GM13976 (cell line): ENCODE results near the gene RAB15.

Source experiments
- DNase-seq: peaks from one replicate; pipeline ENCODE4 v3.0.0; 2012; ENCODE audit warnings: low spot score
- in situ Hi-C: fragments of 300-500 bp; cut with MboI; formaldehyde crosslinking; loops from one replicate; pipeline ENCODE4 v1.12.0; 2022; ENCODE audit warnings: low sequenced_read_pairs, mixed read lengths, inconsistent platforms; ENCODE audit not compliant: unreplicated experiment
- TF ChIP-seq, protein P1 (sequence below): IDR thresholded peaks from 2 replicates; pipeline ENCODE4 v1.5.1; 2012; ENCODE audit warnings: borderline replicate concordance, mild to moderate bottlenecking; ENCODE audit not compliant: insufficient read depth; ENCODE audit errors: extremely low read depth, missing control alignments, control extremely low read depth

Gene RAB15

DNA sequence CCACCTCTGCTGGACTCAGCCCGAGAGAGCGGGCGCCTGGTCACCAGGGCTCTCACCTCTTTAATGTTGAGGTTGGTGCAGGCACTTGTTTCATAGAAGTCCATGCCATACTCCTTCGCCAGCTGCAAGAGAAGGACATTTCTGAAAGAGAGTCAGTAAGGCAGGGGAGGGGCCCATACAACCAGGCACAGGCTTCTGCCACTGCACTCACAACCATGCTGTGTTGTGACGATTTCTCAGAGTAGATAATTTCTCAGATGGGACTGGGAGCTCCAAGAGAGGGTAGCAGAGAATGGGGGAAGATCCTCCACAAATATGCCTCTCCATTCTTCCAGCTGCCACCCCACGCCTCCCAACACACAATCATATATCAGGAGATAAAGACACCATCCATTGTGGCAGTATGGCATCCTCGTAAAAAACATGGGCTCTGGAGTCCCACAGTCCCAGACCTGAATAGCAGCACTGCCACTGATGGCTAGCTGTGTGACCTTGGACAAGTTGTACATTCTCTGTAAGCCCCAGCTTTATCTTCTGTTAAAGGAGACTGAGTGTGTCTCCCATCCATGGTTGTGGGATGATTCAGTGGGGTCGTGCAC, 23.4 kb downstream of the RAB15 start:
- TF ChIP-seq, protein P1, sequence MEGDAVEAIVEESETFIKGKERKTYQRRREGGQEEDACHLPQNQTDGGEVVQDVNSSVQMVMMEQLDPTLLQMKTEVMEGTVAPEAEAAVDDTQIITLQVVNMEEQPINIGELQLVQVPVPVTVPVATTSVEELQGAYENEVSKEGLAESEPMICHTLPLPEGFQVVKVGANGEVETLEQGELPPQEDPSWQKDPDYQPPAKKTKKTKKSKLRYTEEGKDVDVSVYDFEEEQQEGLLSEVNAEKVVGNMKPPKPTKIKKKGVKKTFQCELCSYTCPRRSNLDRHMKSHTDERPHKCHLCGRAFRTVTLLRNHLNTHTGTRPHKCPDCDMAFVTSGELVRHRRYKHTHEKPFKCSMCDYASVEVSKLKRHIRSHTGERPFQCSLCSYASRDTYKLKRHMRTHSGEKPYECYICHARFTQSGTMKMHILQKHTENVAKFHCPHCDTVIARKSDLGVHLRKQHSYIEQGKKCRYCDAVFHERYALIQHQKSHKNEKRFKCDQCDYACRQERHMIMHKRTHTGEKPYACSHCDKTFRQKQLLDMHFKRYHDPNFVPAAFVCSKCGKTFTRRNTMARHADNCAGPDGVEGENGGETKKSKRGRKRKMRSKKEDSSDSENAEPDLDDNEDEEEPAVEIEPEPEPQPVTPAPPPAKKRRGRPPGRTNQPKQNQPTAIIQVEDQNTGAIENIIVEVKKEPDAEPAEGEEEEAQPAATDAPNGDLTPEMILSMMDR, result no peak
- in situ Hi-C loops, result no loop called here
- no peak for DNase-seq

DNA sequence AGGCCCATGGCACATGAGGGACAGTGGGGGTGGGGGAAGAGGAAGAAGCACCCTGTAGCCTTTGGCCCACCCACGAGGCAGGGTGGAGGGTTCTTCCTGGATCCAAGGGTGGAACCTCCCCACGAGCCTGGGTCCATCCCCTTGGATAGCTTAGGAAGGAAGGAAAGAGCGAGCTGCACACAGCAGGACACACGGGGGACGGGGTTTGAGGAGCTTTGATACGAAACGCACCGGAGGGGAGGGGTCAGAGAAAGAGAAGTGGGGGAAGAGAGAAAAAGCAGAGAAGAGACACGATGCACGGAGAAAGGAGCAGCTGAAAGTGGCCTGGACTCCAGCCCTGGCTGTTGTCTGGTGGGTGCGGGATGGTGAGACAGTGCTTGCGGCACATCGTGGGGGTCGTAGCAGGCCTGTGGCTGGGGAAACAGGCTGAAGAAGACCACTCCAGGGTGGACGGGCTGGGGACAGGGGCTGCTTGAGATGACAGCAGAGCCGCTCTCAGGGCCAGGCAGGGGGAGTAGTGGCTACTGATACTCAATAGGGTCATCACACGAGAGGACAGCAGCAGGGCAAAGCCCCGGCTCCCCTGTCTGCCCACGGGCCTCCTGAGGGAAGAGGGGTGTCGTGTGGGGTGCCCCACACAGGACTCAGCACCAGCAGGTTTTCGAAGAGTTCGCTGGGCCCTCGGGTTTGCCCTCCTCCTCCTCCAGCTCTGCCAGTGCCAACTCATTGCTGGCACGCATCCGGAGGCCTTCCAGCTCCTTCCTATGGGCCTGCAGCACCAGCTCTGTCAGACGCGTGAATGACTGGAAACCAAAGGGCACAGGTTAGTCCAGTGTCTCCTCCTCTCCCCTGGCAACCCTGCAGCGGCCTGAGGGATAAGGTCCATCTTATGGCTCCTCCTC, 24.2 kb downstream of the RAB15 start:
- TF ChIP-seq, protein P1, result no peak
- in situ Hi-C loops, result no loop called here
- DNase-seq, result no peak

DNA sequence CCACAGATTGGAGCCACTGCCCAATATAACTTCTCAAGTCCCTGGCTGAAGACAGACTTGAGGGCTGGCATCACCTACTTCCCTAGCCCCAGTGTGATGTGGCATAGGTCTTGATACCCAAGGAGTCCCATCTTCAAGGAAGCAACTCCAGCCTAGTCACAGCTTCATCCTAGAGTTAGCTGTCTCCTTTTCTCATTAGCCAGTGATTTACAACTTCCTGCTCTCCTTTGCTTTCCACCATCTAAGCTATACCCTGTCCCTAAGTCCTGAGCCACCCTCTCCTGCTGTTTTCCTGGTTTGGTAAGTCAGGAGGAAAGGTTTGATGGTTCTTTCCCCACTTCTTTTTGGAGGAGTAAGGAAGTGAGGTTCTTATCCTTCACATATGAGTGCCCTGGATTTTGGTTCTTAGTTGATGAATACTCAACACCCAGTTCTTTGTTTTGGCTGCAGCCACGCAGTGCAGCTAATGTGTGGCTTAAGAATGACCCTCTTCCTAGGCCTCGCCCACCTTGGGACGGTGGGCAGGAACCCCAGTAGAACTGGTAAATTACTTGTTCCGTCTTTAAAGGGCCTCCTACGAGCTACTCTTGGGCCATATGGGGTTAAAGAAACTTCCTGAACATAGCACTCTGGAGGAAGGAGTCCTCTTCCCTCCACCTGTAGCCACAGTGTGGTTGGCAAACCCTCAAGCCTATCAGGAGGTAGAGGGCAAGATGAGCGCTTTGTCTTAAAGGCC, 25.7 kb downstream of the RAB15 start:
- DNase-seq, result no peak
- in situ Hi-C loops, result no loop called here
- TF ChIP-seq, protein P1, result no peak

DNA sequence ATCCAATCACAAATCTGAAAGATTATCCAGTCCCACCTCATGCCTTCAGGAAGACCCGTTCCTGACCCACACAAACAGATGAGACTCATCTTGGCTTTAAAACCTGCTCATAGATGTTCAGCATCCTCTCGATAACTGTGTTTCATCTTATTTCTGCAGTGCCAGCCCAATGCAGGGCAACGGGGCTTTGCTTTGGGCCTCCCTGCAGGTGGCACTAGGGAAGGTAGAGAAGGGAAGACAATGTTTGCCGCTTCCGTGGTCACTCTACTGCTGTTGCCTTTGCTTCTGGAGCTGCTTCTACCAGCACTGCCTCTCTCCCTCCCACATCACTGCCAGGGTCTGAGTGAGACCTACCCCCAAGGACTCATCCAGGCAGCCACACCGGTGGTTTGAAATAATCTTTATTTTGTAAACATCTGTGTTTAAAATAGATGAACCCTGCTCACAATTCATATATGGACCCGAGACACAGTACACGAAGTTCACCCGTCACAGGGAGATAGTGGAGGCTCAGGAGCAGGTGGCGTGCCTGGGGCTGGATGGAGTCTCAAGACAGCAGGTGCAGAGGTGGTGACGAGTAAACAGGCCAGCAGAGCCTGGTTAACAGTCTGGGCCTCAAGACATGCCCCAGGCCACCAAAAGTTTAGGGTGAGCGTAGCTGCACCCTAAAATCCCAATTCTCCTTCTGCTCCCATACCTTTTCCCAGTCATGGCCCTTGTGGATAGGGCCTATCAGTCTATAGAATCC, 26.5 kb downstream of the RAB15 start:
- no peak for DNase-seq
- TF ChIP-seq, protein P1, result no peak
- in situ Hi-C loops, result no loop called here

DNA sequence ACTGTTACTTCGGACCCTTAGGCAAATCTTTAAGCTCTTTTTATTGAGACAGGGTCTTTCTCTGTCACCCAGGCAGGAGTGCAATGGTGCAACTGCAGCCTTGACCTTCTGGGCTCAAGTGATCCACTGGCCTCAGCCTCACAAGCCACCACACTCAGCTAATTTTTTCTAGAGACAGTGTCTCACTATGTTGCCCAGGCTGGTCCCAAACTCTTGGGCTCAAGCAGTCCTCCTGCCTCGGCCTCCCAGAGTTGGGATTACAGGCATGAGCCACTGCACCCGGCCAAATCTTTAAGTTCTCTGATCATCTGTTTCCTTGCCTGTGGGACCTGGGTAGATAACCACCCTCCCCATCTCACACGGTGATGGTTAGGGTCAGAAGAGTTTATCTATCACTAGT, 27.3 kb downstream of the RAB15 start:
- in situ Hi-C loops, result no loop called here
- TF ChIP-seq, protein P1, result no peak
- DNase-seq, result no peak

DNA sequence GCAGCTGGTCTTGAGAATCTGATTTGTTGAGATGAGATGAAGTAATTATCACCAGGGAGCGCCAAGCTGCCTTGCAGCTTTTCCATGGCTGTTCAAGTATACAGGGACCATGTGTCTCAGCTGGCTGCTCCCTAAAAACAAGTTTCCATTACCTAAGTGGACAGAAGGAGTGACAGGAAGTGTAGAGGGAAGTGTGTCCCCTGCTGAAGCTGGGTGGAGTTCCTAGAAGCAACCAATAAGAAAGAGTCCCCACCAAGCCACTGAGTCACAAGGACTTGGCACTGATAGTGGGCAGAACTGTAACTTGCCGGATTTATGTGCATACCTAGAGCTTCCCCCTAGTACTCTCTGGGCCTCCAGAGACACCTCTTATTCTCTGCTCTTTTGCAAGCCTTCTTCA, 28.1 kb downstream of the RAB15 start:
- DNase-seq, result no peak
- in situ Hi-C loops, result no loop called here
- TF ChIP-seq, protein P1, result no peak
